Breast epithelium (tissue), 4 donors: ENCODE data around the gene C19orf38. TPM values are rescaled to one million over a fixed set of nuclear protein-coding genes. Genes with fewer than 3 reads are reported as not detected.

Experiments used
- DNase-seq, 2 donors: peaks; one replicate each; pipeline ENCODE4 v3.0.0-alpha.2; 2019; ENCODE audit warnings: low spot score in 2 of 2
- H3K27ac ChIP-seq, 2 donors: fragments of 200-600 bp; sonication (generic) in 1 of 2; one replicate each; pipeline ENCODE4 v1.5.1; 2016 to 2019; ENCODE audit warnings: mild to moderate bottlenecking in 1 of 2
- H3K27me3 ChIP-seq, 2 donors: fragments of 200-600 bp; sonication (generic) in 1 of 2; one replicate each; pipeline versions ENCODE4 v1.5.1 to v1.6.0; 2017 to 2019; ENCODE audit warnings: control low read depth in 1 of 2, mild to moderate bottlenecking in 1 of 2
- H3K36me3 ChIP-seq: fragments of 200-600 bp; one replicate; pipeline ENCODE4 v1.5.1; 2019
- H3K4me1 ChIP-seq, 2 donors: fragments of 200-600 bp; sonication (generic); one replicate each; pipeline ENCODE4 v1.5.1; 2016 to 2019; ENCODE audit warnings: control low read depth in 1 of 2
- H3K4me3 ChIP-seq, 3 donors: fragments of 200-600 bp; sonication (generic); 1 replicate in 2 of 3; 2 replicates in 1 of 3; pipeline ENCODE4 v1.5.1; 2016 to 2019; ENCODE audit warnings: mild to moderate bottlenecking in 3 of 3, moderate library complexity in 2 of 3
- H3K9me3 ChIP-seq, 2 donors: fragments of 200-600 bp; sonication (generic) in 1 of 2; one replicate each; pipeline ENCODE4 v1.5.1; 2016 to 2019; ENCODE audit warnings: control low read depth in 1 of 2
- CTCF ChIP-seq, 3 donors: fragments of 450-650 bp; IDR thresholded peaks; one replicate each; pipeline ENCODE4 v1.5.1; 2016 to 2017; ENCODE audit warnings: antibody characterized with exemption in 3 of 3, mild to moderate bottlenecking in 3 of 3, moderate library complexity in 3 of 3
- POLR2A ChIP-seq: fragments of 450-650 bp; IDR thresholded peaks from one replicate; pipeline ENCODE4 v1.6.1; 2016; ENCODE audit warnings: antibody characterized with exemption, mild to moderate bottlenecking, moderate library complexity
- POLR2AphosphoS5 ChIP-seq, 3 donors: sonication (generic); formaldehyde crosslinking; IDR thresholded peaks; one replicate each; pipeline ENCODE4 v1.6.1; 2017; ENCODE audit warnings: antibody characterized with exemption in 3 of 3
- intact Hi-C: fragments of 100-400 bp; cut with DNase I; formaldehyde crosslinking; loops from one replicate; pipeline ENCODE4 v1.15.1; 2023; ENCODE audit warnings: low total_unique reads
- total RNA-seq, 3 donors: library from RNA; depleted of rRNA; stranded (reverse); fragments of >200 nt; gene quantifications; one replicate each; pipeline ENCODE4 v1.1.0, GENCODE V29; 2016

C19orf38 gene
- total RNA-seq, 3 donors from 2014 or later = 1.3 to 2.7 (median 2.0) TPM

DNA sequence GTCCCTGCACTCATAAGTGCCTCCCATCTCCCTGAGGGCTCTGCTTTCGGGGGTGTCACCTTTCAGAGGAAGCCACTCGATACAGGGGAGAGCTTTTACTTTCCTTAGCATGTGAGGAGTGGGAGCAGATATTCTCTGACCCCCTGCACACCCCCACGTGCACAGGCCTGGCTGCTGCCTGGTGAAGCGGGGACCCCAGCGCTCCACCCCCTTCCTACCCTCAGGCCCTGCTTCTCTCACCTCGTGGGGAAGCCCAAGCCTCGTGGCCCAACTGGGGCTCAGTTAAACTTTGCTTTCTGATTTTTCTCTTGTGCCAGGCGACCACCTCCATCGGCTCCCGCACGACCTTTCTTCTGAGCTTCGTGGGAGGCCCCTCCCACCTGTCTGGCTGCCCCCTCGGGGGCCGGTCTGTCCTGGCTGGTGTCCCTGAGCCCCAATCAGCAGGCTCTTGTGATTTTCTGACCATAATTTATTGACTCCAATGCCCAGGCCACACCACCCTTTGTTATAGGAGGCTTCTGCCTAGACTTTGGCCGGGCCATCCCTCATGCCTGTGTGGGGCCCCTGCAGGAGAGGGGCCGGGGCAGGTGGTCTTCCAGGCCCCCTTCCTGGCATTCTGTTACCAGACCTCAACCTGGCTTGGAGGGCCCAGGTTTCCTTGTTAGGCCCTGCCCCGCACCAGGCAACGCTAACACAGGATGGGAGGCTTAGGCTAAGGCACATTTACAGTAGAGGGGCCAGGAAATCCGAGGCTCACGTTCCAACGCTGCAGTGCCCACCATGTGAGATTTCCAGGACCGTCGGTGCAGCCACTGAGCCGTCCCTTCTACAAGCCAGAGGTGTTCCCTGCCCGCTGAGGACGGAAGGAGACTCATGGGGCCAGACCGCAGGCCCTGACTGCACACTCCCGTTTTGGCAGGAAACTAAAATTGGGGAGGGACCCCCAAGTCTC lies 16.0 kb upstream of the C19orf38 start:
- DNase-seq = no peak
- H3K4me3 ChIP-seq = no peak overlapping the region
- peak overlapping the region in 1 of 2 donors; percentile 12 for H3K27ac ChIP-seq
- TF ChIP-seq CTCF (IDR thresholded peaks at IDR 0.05) (no peak), POLR2AphosphoS5 (IDR thresholded peaks at IDR 0.05) (no peak), POLR2A (no peak)
- H3K27me3 ChIP-seq = no peaks in the 10 kb centered on the region
- intact Hi-C loops = no loop called here
- H3K9me3 ChIP-seq = peaks cover 0 to 7% of the 10 kb centered on the region in 2 donors
- H3K36me3 ChIP-seq = no peaks in the 10 kb centered on the region
- no peaks in the 10 kb centered on the region for H3K4me1 ChIP-seq

DNA sequence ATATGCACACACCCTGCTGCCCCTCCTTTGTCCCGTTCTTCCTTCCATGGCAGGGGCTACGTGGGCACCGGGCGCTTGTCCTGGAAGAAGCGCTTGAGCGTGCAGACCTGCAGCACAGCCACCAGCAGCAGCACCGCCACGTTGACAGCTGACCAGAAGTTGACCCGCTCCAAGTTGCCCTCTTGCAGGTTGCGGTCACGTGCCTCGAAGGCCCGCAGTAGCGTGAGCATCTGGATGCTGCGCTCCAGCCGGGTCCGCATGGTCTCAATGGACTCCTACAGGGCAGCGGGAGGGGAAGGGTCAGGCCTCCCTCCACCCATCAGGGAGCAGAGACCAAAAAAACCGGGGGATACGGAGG lies 15.3 kb upstream of the C19orf38 start:
- H3K4me3 ChIP-seq = no peak overlapping the region
- H3K9me3 ChIP-seq = peaks cover 0 to 7% of the 10 kb centered on the region in 2 donors
- TF ChIP-seq POLR2A = no peak
- no peak for TF ChIP-seq CTCF (IDR thresholded peaks at IDR 0.05)
- TF ChIP-seq POLR2AphosphoS5 (IDR thresholded peaks at IDR 0.05) = no peak
- H3K27ac ChIP-seq = no peak overlapping the region
- H3K36me3 ChIP-seq = no peaks in the 10 kb centered on the region
- no peak for DNase-seq
- intact Hi-C loops = no loop called here
- no peaks in the 10 kb centered on the region for H3K4me1 ChIP-seq
- H3K27me3 ChIP-seq = no peaks in the 10 kb centered on the region

DNA sequence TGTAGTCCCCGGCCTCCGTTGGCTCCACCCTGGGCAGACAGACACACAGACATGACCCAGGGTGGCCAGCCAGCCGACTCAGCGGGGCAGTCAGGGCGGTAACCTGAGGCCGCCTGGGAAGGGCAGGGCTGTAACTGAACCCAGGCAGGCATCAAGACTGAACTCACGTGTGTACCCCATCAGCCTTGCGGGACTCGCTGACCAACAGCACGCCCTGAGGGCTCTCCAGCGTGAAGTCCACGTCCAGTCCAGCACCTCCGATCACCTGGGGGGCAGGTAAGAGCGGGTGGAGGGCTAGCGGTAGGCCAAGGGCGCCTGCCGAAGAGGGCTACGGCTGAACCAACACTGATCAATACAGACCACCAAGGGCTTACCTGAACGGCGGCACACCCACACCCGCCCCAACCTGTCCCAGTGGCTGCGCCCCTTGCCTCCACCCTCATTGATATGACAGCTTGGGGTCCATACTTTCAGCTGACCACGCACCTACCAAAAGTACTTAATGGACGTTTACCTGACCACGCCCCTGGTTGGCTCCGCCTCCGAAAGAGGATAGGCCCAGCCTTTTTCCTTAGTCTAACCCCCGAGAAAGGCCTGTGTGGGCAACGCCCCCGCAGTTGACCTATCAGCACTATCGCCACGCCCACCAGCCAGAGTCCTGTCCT lies 13.0 kb upstream of the C19orf38 start:
- Histone ChIP-seq H3K27ac (peak overlapping the region; percentile 97 to 100), H3K9me3 (peaks cover 0 to 7% of the 10 kb centered on the region in 2 donors), H3K4me3 (peak overlapping the region; percentile 58 to 95 (median 65)), H3K4me1 (no peaks in the 10 kb centered on the region), H3K36me3 (no peaks in the 10 kb centered on the region), H3K27me3 (no peaks in the 10 kb centered on the region)
- intact Hi-C loops = no loop called here
- peak in 1 of 2 donors; percentile 27 for DNase-seq
- TF ChIP-seq POLR2AphosphoS5 (IDR thresholded peaks at IDR 0.05) (no peak), POLR2A (no peak), CTCF (IDR thresholded peaks at IDR 0.05) (no peak)

GRCh38 chr19:10835754-10836478 lies 12.3 kb upstream of the C19orf38 start, which contains the start of gene TMED1:
TSS of gene TMED1 (minus strand) at chr19:10836212. CDS start at chr19:10836191, 21 bp downstream.
- intact Hi-C loops = no loop called here
- no peaks in the 10 kb centered on the region for H3K36me3 ChIP-seq
- H3K4me3 ChIP-seq = peak within 1 kb of the TSS; percentile 58 to 95 (median 65)
- peak; percentile 100 for DNase-seq
- peaks cover 0 to 7% of the 10 kb centered on the region in 2 donors for H3K9me3 ChIP-seq
- TF ChIP-seq POLR2AphosphoS5 (IDR thresholded peaks at IDR 0.05) (peak; percentile 77 to 79 (median 79)), POLR2A (peak; percentile 48), CTCF (IDR thresholded peaks at IDR 0.05) (peak; percentile 56 to 91 (median 66))
- no peaks in the 10 kb centered on the region for H3K4me1 ChIP-seq
- peak within 1 kb of the TSS; percentile 97 to 100 for H3K27ac ChIP-seq
- no peaks in the 10 kb centered on the region for H3K27me3 ChIP-seq
